Caco-2 (cell line): ENCODE results near the gene CDC14B. TPM values are rescaled to one million over a fixed set of nuclear protein-coding genes. Genes with fewer than 3 reads are reported as not detected.

Experiments used
- BruUV-seq: library from RNA; stranded (reverse); fragments of 400-500 nt; replicated peaks from 2 replicates; lab custom pipeline; 2021; lab: Mats Ljungman, UMichigan
- CTCF ChIA-PET: fragments of 300-600 bp; sonication (Branson Sonifier 250); formaldehyde crosslinking; loops from one replicate; lab custom pipeline; 2022; ENCODE audit warnings: antibody characterized with exemption; lab: Charles Lee
- POLR2A ChIA-PET: fragments of 300-600 bp; sonication (Branson Sonifier 250); formaldehyde crosslinking; loops from one replicate; lab custom pipeline; 2022; ENCODE audit warnings: antibody characterized with exemption; lab: Charles Lee
- DNase-seq, 2 experiments: peaks; one replicate each; pipeline versions ENCODE4 v3.0.0 to v3.0.0-alpha.2; 2020 to 2022
- H3K27me3 ChIP-seq: replicated peaks from 2 replicates; pipeline ENCODE4 v1.6.0; 2011; ENCODE audit warnings: low read length; ENCODE audit not compliant: control insufficient read depth, insufficient read depth
- H3K36me3 ChIP-seq: 2 replicates; pipeline ENCODE4 v1.5.1; 2011; ENCODE audit warnings: low read length; ENCODE audit not compliant: control insufficient read depth, insufficient read depth
- H3K4me1 ChIP-seq: fragments of 250-450 bp; sonication (Bioruptor Pico); 2 replicates; pipeline ENCODE4 v1.5.1; 2020; ENCODE audit warnings: mild to moderate bottlenecking
- H3K4me3 ChIP-seq: 2 replicates; pipeline ENCODE4 v1.5.1; 2011; ENCODE audit warnings: low read depth, mild to moderate bottlenecking, control low read depth, low read length
- H3K9me3 ChIP-seq: fragments of 250-450 bp; sonication (Bioruptor Pico); 2 replicates; pipeline ENCODE4 v1.5.1; 2020; ENCODE audit warnings: mild to moderate bottlenecking, moderate library complexity
- H3K27ac Mint-ChIP-seq: one replicate; pipeline ENCODE4 v1.8.0; 2022; ENCODE audit warnings: mixed read lengths; ENCODE audit not compliant: unreplicated experiment
- H3K27me3 Mint-ChIP-seq: one replicate; pipeline ENCODE4 v1.8.0; 2022; ENCODE audit warnings: mixed read lengths; ENCODE audit not compliant: insufficient read depth, unreplicated experiment
- H3K36me3 Mint-ChIP-seq: one replicate; pipeline ENCODE4 v1.8.0; 2022; ENCODE audit warnings: mild to moderate bottlenecking, mixed read lengths; ENCODE audit not compliant: insufficient read depth, unreplicated experiment
- H3K4me1 Mint-ChIP-seq: one replicate; pipeline ENCODE4 v1.8.0; 2022; ENCODE audit warnings: low read depth, mixed read lengths; ENCODE audit not compliant: unreplicated experiment
- H3K4me3 Mint-ChIP-seq: one replicate; pipeline ENCODE4 v1.8.0; 2022; ENCODE audit warnings: mild to moderate bottlenecking, moderate library complexity, mixed read lengths; ENCODE audit not compliant: unreplicated experiment
- H3K9me3 Mint-ChIP-seq: one replicate; pipeline ENCODE4 v1.8.0; 2022; ENCODE audit warnings: mixed read lengths; ENCODE audit not compliant: unreplicated experiment
- intact Hi-C: fragments of 100-400 bp; cut with micrococcal nuclease; formaldehyde crosslinking; loops from one replicate; pipeline ENCODE4 v1.10.0; 2022; ENCODE audit not compliant: unreplicated experiment
- total RNA-seq: library from RNA; stranded (reverse); gene quantifications from 2 replicates; pipeline ENCODE4 v1.2.3, GENCODE V29; 2022
- TF ChIP-seq, protein P1 (sequence below), 2 experiments: fragments of 200-600 bp in 1 of 2; IDR thresholded peaks; 1 replicate in 1 of 2; 2 replicates in 1 of 2; pipeline versions ENCODE4 v1.5.1 to v1.8.0; 2011 to 2022; ENCODE audit warnings: antibody characterized with exemption in 1 of 2, control low read depth in 1 of 2, inconsistent platforms in 1 of 2, low read depth in 1 of 2, low read length in 1 of 2, mild to moderate bottlenecking in 1 of 2, moderate library complexity in 1 of 2; ENCODE audit not compliant: insufficient read depth in 1 of 2, severe bottlenecking in 1 of 2, unreplicated experiment in 1 of 2

CDC14B gene
- total RNA-seq, 1 experiment from 2014 or later: 81.4 TPM

DNA sequence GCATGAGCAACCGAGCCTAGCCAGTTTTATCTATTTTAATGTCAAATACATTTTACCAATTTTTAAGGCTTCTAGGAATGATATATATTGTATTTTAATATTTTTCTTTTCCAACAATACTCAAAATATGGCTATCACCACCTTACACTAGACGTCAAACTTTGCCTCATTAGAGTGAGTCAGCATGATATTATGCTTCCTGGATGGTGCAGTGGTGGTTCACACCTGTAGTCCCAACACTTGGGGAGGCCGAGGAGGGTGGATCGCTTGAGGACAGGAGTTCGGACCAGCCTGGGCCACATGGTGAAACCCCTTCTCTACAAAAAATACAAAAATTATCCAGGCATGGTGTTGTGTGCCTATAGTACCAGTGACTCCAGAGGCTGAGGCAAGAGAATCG is 7.3 kb upstream of the CDC14B start:
- no peak overlapping the region for H3K27ac Mint-ChIP-seq
- no peak overlapping the region for H3K4me3 Mint-ChIP-seq
- H3K36me3 ChIP-seq: no peaks in the 10 kb centered on the region
- no peaks in the 10 kb centered on the region for H3K27me3 ChIP-seq
- intact Hi-C loops: no loop called here
- CTCF ChIA-PET: no interaction called here
- H3K36me3 Mint-ChIP-seq: no peaks in the 10 kb centered on the region
- H3K9me3 ChIP-seq: no peaks in the 10 kb centered on the region
- BruUV-seq: no TSS peak
- POLR2A ChIA-PET: no interaction called here
- no peak for DNase-seq
- H3K4me3 ChIP-seq: no peak overlapping the region
- peaks cover 10% of the 10 kb centered on the region for H3K4me1 Mint-ChIP-seq
- H3K9me3 Mint-ChIP-seq: no peaks in the 10 kb centered on the region
- no peaks in the 10 kb centered on the region for H3K4me1 ChIP-seq
- TF ChIP-seq, protein P1, sequence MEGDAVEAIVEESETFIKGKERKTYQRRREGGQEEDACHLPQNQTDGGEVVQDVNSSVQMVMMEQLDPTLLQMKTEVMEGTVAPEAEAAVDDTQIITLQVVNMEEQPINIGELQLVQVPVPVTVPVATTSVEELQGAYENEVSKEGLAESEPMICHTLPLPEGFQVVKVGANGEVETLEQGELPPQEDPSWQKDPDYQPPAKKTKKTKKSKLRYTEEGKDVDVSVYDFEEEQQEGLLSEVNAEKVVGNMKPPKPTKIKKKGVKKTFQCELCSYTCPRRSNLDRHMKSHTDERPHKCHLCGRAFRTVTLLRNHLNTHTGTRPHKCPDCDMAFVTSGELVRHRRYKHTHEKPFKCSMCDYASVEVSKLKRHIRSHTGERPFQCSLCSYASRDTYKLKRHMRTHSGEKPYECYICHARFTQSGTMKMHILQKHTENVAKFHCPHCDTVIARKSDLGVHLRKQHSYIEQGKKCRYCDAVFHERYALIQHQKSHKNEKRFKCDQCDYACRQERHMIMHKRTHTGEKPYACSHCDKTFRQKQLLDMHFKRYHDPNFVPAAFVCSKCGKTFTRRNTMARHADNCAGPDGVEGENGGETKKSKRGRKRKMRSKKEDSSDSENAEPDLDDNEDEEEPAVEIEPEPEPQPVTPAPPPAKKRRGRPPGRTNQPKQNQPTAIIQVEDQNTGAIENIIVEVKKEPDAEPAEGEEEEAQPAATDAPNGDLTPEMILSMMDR (IDR thresholded peaks at IDR 0.05; ENCODE audit: insufficient read depth in 1 of 2, low read depth in 1 of 2, low read length in 1 of 2, severe bottlenecking in 1 of 2, unreplicated experiment in 1 of 2): no peak
- no peaks in the 10 kb centered on the region for H3K27me3 Mint-ChIP-seq

DNA sequence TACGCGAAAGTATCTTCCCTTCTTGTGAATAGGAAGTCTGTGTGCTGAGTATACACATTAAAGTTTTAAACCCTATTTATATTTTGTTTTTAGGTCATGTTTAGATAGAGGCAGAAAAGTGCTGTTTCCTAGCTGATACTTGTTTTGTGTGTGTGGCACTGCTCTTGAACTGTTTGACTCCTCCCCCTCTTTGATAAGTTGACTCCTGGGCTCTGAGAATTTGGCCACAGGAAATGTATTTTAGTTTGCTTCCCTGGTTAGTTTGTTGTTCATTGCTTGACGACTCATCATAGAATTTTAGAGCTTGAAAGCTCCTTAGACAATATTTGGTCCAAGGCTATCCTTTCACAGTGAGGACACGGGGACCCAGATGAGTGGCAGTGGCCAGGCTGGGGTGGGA is 2.0 kb upstream of the CDC14B start:
- no peak overlapping the region for H3K4me3 Mint-ChIP-seq
- BruUV-seq: no TSS peak
- H3K27me3 Mint-ChIP-seq: no peaks in the 10 kb centered on the region
- Histone ChIP-seq H3K4me3 (no peak overlapping the region), H3K36me3 (no peaks in the 10 kb centered on the region), H3K4me1 (peaks cover 6% of the 10 kb centered on the region), H3K27me3 (no peaks in the 10 kb centered on the region), H3K9me3 (no peaks in the 10 kb centered on the region)
- ChIA-PET CTCF (interaction anchor here (0.7 kb wide), 1 partner anchor 733 kb away, joined by 3 read pairs; no protein-coding TSS in a partner anchor), POLR2A (no interaction called here)
- intact Hi-C loops: no loop called here
- DNase-seq: no peak
- TF ChIP-seq, protein P1 (IDR thresholded peaks at IDR 0.05; ENCODE audit: insufficient read depth in 1 of 2, low read depth in 1 of 2, low read length in 1 of 2, severe bottlenecking in 1 of 2, unreplicated experiment in 1 of 2): no peak
- peaks cover 17% of the 10 kb centered on the region for H3K36me3 Mint-ChIP-seq
- H3K4me1 Mint-ChIP-seq: peaks cover 21% of the 10 kb centered on the region
- H3K27ac Mint-ChIP-seq: no peak overlapping the region
- no peaks in the 10 kb centered on the region for H3K9me3 Mint-ChIP-seq

- Mint-ChIP-seq H3K27ac (peak overlapping the region; percentile 75), H3K27me3 (no peaks in the 10 kb centered on the region), H3K4me3 (peak overlapping the region; percentile 70), H3K9me3 (no peaks in the 10 kb centered on the region), H3K36me3 (peaks cover 17% of the 10 kb centered on the region), H3K4me1 (peaks cover 21% of the 10 kb centered on the region)
- TF ChIP-seq, protein P1 (IDR thresholded peaks at IDR 0.05; ENCODE audit: insufficient read depth in 1 of 2, low read depth in 1 of 2, low read length in 1 of 2, severe bottlenecking in 1 of 2, unreplicated experiment in 1 of 2): no peak
- ChIA-PET POLR2A (no interaction called here), CTCF (no interaction called here)
- Histone ChIP-seq H3K27me3 (no peaks in the 10 kb centered on the region), H3K4me3 (no peak overlapping the region), H3K4me1 (peaks cover 6% of the 10 kb centered on the region), H3K9me3 (no peaks in the 10 kb centered on the region), H3K36me3 (no peaks in the 10 kb centered on the region)
- intact Hi-C loops: no loop called here
- DNase-seq: no peak
- BruUV-seq: no TSS peak
These were observed 1.2 kb upstream of the CDC14B start for GRCh38 chr9:96620832-96621269.
